ENCODE measurements around the gene ZNF280B.

GRCh38 chr22:22535662-22536061 is 27.1 kb upstream of the ZNF280B start:
- no peak for TF ChIP-seq CTCF (conservative IDR thresholded peaks at IDR 0.05)
- no peak for TF ChIP-seq ZFX (IDR thresholded peaks at IDR 0.05)
